Neuronal stem cell (in vitro differentiated cells): ENCODE data around the gene CMBL.

Experiments
- DNase-seq: peaks from one replicate; pipeline ENCODE4 v3.0.0-alpha.2; 2013; ENCODE audit warnings: low spot score
- H2AFZ ChIP-seq: one replicate; pipeline ENCODE4 v1.6.1; 2013; ENCODE audit warnings: mild to moderate bottlenecking, low read length, inconsistent platforms
- H2AK5ac ChIP-seq: 2 replicates; pipeline ENCODE4 v1.6.1; 2013; ENCODE audit warnings: low read depth, mild to moderate bottlenecking, inconsistent platforms, low read length, moderate library complexity, mixed read lengths
- H2BK120ac ChIP-seq: 2 replicates; pipeline ENCODE4 v1.6.1; 2013; ENCODE audit warnings: low read depth, mild to moderate bottlenecking, inconsistent platforms, low read length, moderate library complexity, mixed read lengths
- H2BK12ac ChIP-seq: one replicate; pipeline ENCODE4 v1.6.1; 2013; ENCODE audit warnings: low read length, inconsistent platforms
- H2BK15ac ChIP-seq: 2 replicates; pipeline ENCODE4 v1.6.1; 2013; ENCODE audit warnings: mild to moderate bottlenecking, low read length, inconsistent platforms, mixed read lengths
- H2BK5ac ChIP-seq: one replicate; pipeline ENCODE4 v1.6.1; 2013; ENCODE audit warnings: inconsistent platforms, mild to moderate bottlenecking, low read length, moderate library complexity
- H3K14ac ChIP-seq: one replicate; pipeline ENCODE4 v1.6.1; 2013; ENCODE audit warnings: low read length, inconsistent platforms
- H3K18ac ChIP-seq: 2 replicates; pipeline ENCODE4 v1.6.1; 2013; ENCODE audit warnings: low read length, inconsistent platforms
- H3K23ac ChIP-seq: 2 replicates; pipeline ENCODE4 v1.6.1; 2013; ENCODE audit warnings: low read depth, mild to moderate bottlenecking, mixed read lengths, low read length, inconsistent platforms; ENCODE audit not compliant: poor library complexity
- H3K27ac ChIP-seq: replicated peaks from 3 replicates; pipeline ENCODE4 v1.5.1; 2013; ENCODE audit warnings: low read length, inconsistent platforms
- H3K27me3 ChIP-seq, 3 experiments: 2 replicates each; pipeline ENCODE4 v1.6.1; 2013; ENCODE audit warnings: low read length in 3 of 3, mild to moderate bottlenecking in 2 of 3, inconsistent platforms in 1 of 3, low read depth in 1 of 3, mixed read lengths in 1 of 3, moderate library complexity in 1 of 3; ENCODE audit not compliant: control insufficient read depth in 3 of 3, insufficient read depth in 3 of 3
- H3K36me3 ChIP-seq, 2 donors: replicated peaks in 1 of 2; 2 replicates each; pipeline ENCODE4 v1.6.1; 2013; ENCODE audit warnings: low read length in 2 of 2; ENCODE audit not compliant: control insufficient read depth in 2 of 2, insufficient read depth in 2 of 2
- H3K4ac ChIP-seq: 2 replicates; pipeline ENCODE4 v1.6.1; 2013; ENCODE audit warnings: inconsistent platforms, mild to moderate bottlenecking, low read length, moderate library complexity
- H3K4me1 ChIP-seq, 2 donors: 1 replicate in 1 of 2; 2 replicates in 1 of 2; pipeline ENCODE4 v1.6.1; 2013; ENCODE audit warnings: low read length in 2 of 2, low read depth in 1 of 2; ENCODE audit not compliant: control insufficient read depth in 2 of 2, insufficient read depth in 1 of 2
- H3K4me2 ChIP-seq: one replicate; pipeline ENCODE4 v1.6.1; 2013; ENCODE audit warnings: mild to moderate bottlenecking, low read length, inconsistent platforms; ENCODE audit not compliant: insufficient read depth, poor library complexity, severe bottlenecking
- H3K4me3 ChIP-seq, 2 donors: 2 replicates each; pipeline ENCODE4 v1.5.1; 2013; ENCODE audit warnings: low read length in 2 of 2, mild to moderate bottlenecking in 2 of 2, inconsistent platforms in 1 of 2, moderate library complexity in 1 of 2
- H3K79me1 ChIP-seq: one replicate; pipeline ENCODE4 v1.6.1; 2013; ENCODE audit warnings: low read depth, mild to moderate bottlenecking, inconsistent platforms, low read length, moderate library complexity
- H3K9ac ChIP-seq: one replicate; pipeline ENCODE4 v1.6.1; 2013; ENCODE audit warnings: mild to moderate bottlenecking, low read depth, low read length, inconsistent platforms; ENCODE audit not compliant: poor library complexity
- H3K9me3 ChIP-seq, 2 donors: replicated peaks in 1 of 2; 2 replicates each; pipeline versions ENCODE3 to v1.6.1; 2013; ENCODE audit warnings: low read length in 2 of 2, mild to moderate bottlenecking in 2 of 2, inconsistent platforms in 1 of 2, low read depth in 1 of 2, mixed read lengths in 1 of 2, moderate library complexity in 1 of 2; ENCODE audit not compliant: control insufficient read depth in 2 of 2, insufficient read depth in 1 of 2
- H4K8ac ChIP-seq: one replicate; pipeline ENCODE4 v1.6.1; 2013; ENCODE audit warnings: low read depth, mild to moderate bottlenecking, inconsistent platforms, low read length, moderate library complexity
- H4K91ac ChIP-seq: one replicate; pipeline ENCODE4 v1.6.1; 2013; ENCODE audit warnings: low read length, low read depth, mild to moderate bottlenecking, inconsistent platforms; ENCODE audit not compliant: poor library complexity
- WGBS, 2 donors: extraction: QIAGEN DNeasy Blood & Tissue Kit; methylation state at CpG; one replicate each; pipeline ENCODE4 v1.1.7; 2013; ENCODE audit warnings: missing lambda C conversion rate in 2 of 2, mixed read lengths in 1 of 2; ENCODE audit not compliant: insufficient read length in 2 of 2, insufficient replicate concordance in 1 of 2; ENCODE audit errors: extremely low coverage in 2 of 2; 5-methylcytosine and 5-hydroxymethylcytosine counted together

The CMBL gene

GRCh38 chr5:10321882-10322281 is 14.2 kb upstream of the CMBL start:
- no peak overlapping the region for H2AK5ac ChIP-seq
- WGBS, 2 donors, result no CpG with 5 or more reads among the region's 9 CpGs
- H4K91ac ChIP-seq, result no peak overlapping the region
- no peak overlapping the region for H3K4me2 ChIP-seq
- no peak overlapping the region for H2BK15ac ChIP-seq
- H4K8ac ChIP-seq, result no peak overlapping the region
- peaks cover 0 to 2% of the 10 kb centered on the region in 2 donors for H3K9me3 ChIP-seq
- no peak overlapping the region for H2BK12ac ChIP-seq
- no peak overlapping the region for H3K27ac ChIP-seq
- no peak overlapping the region for H3K18ac ChIP-seq
- no peak overlapping the region for H2BK120ac ChIP-seq
- no peak overlapping the region for H3K14ac ChIP-seq
- peaks cover 3% of the 10 kb centered on the region for H3K79me1 ChIP-seq
- no peak overlapping the region for H3K9ac ChIP-seq
- H3K36me3 ChIP-seq, result no peaks in the 10 kb centered on the region
- no peak overlapping the region for H3K4ac ChIP-seq
- no peak overlapping the region for H2AFZ ChIP-seq
- H2BK5ac ChIP-seq, result no peak overlapping the region
- H3K4me1 ChIP-seq, result no peaks in the 10 kb centered on the region
- peaks cover 0 to 4% (median 0%) of the 10 kb centered on the region in 3 experiments for H3K27me3 ChIP-seq
- DNase-seq, result no peak
- H3K23ac ChIP-seq, result no peak overlapping the region
- H3K4me3 ChIP-seq, result no peak overlapping the region

- Histone ChIP-seq H3K27ac (no peak overlapping the region), H3K4me3 (no peak overlapping the region)
Observed at GRCh38 chr5:10320793-10321192, 13.1 kb upstream of the CMBL start.

GRCh38 chr5:10319202-10319851 is 11.6 kb upstream of the CMBL start:
- Histone ChIP-seq H3K27me3 (peaks cover 0 to 4% (median 0%) of the 10 kb centered on the region in 3 experiments), H3K9me3 (peaks cover 0 to 3% of the 10 kb centered on the region in 2 donors), H2BK120ac (no peak overlapping the region), H3K4me2 (no peak overlapping the region), H2BK5ac (no peak overlapping the region), H4K8ac (no peak overlapping the region), H3K36me3 (no peaks in the 10 kb centered on the region), H3K14ac (no peak overlapping the region), H2AK5ac (no peak overlapping the region), H3K4me3 (no peak overlapping the region), H3K79me1 (peaks cover 3% of the 10 kb centered on the region), H2BK15ac (no peak overlapping the region), H2BK12ac (no peak overlapping the region), H3K27ac (no peak overlapping the region), H3K4ac (no peak overlapping the region), H3K4me1 (no peaks in the 10 kb centered on the region), H3K23ac (no peak overlapping the region), H3K18ac (no peak overlapping the region), H2AFZ (no peak overlapping the region), H3K9ac (no peak overlapping the region), H4K91ac (no peak overlapping the region)
- no peak for DNase-seq
- no CpG with 5 or more reads among the region's 11 CpGs for WGBS, 2 donors

More at GRCh38 chr5:10320793-10321192, 13.1 kb upstream of the CMBL start:
- H3K4me2 ChIP-seq, result no peak overlapping the region
- no peak for DNase-seq
- H3K14ac ChIP-seq, result no peak overlapping the region
- peaks cover 0 to 3% of the 10 kb centered on the region in 2 donors for H3K9me3 ChIP-seq
- peaks cover 0 to 4% (median 0%) of the 10 kb centered on the region in 3 experiments for H3K27me3 ChIP-seq
- peaks cover 3% of the 10 kb centered on the region for H3K79me1 ChIP-seq
- H2BK5ac ChIP-seq, result no peak overlapping the region
- no peak overlapping the region for H3K23ac ChIP-seq
- whole genome bisulfite sequencing, 2 donors, result no CpG with 5 or more reads among the region's 3 CpGs
- H3K4me1 ChIP-seq, result no peaks in the 10 kb centered on the region
- no peak overlapping the region for H4K91ac ChIP-seq
- no peaks in the 10 kb centered on the region for H3K36me3 ChIP-seq
- H2AFZ ChIP-seq, result no peak overlapping the region
- no peak overlapping the region for H4K8ac ChIP-seq
- no peak overlapping the region for H3K18ac ChIP-seq
- H2AK5ac ChIP-seq, result no peak overlapping the region
- H2BK12ac ChIP-seq, result no peak overlapping the region
- no peak overlapping the region for H3K9ac ChIP-seq
- H2BK120ac ChIP-seq, result peak overlapping the region; percentile 31
- no peak overlapping the region for H2BK15ac ChIP-seq
- no peak overlapping the region for H3K4ac ChIP-seq

GRCh38 chr5:10317825-10318682 is 10.4 kb upstream of the CMBL start:
- Histone ChIP-seq H3K14ac (no peak overlapping the region), H4K91ac (no peak overlapping the region), H2BK5ac (no peak overlapping the region), H3K4ac (peak overlapping the region; percentile 23), H3K27ac (no peak overlapping the region), H3K4me3 (no peak overlapping the region), H3K4me1 (no peaks in the 10 kb centered on the region), H2BK12ac (no peak overlapping the region), H2BK15ac (no peak overlapping the region), H2BK120ac (no peak overlapping the region), H4K8ac (peak overlapping the region; percentile 65), H3K9ac (peak overlapping the region; percentile 60), H3K23ac (no peak overlapping the region), H3K36me3 (no peaks in the 10 kb centered on the region), H3K9me3 (peaks cover 0 to 3% of the 10 kb centered on the region in 2 donors), H3K18ac (peak overlapping the region; percentile 28), H2AFZ (no peak overlapping the region), H2AK5ac (no peak overlapping the region), H3K27me3 (peaks cover 0 to 4% (median 0%) of the 10 kb centered on the region in 3 experiments), H3K4me2 (no peak overlapping the region), H3K79me1 (peaks cover 3% of the 10 kb centered on the region)
- no peak for DNase-seq
- WGBS, 2 donors, result no CpG with 5 or more reads among the region's 6 CpGs
